A673 (cell line): ENCODE data around the gene RGS16.

ENCODE experiments used
- EZH2 ChIP-seq: fragments of 200-600 bp; sonication (generic); IDR thresholded peaks from 2 replicates; pipeline ENCODE4 v1.6.1; 2017; ENCODE audit warnings: borderline replicate concordance, low read depth, mild to moderate bottlenecking, mixed read lengths, antibody characterized with exemption, low read length; ENCODE audit not compliant: poor library complexity, severe bottlenecking
- TF ChIP-seq, protein P1 (sequence below): fragments of 300-800, 200-600 bp; sonication (generic); conservative IDR thresholded peaks from 2 replicates; pipeline ENCODE4 v1.5.1; 2017; ENCODE audit warnings: low read depth, mild to moderate bottlenecking, antibody characterized with exemption, low read length, moderate library complexity, mixed read lengths

DNA sequence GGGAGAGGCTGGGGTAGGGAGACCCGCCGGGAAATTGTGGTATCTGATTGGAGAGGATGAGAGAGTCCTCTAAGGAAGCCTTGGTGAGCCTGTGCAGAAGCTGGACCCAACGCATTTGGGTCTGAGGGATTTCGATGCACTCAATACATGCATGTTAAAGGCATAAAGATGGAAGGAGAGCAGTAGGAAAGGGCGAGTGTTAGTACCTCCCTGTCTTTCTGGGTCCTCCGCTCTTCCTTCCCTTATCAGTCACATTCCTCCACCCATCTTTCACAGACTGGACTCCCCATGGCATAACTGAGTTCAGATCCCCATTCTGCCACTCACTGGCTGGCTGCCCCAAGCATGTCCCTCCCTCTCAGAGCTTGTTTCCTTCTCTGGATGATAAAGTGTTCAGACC is 7.3 kb downstream of the RGS16 start:
- TF ChIP-seq, protein P1, sequence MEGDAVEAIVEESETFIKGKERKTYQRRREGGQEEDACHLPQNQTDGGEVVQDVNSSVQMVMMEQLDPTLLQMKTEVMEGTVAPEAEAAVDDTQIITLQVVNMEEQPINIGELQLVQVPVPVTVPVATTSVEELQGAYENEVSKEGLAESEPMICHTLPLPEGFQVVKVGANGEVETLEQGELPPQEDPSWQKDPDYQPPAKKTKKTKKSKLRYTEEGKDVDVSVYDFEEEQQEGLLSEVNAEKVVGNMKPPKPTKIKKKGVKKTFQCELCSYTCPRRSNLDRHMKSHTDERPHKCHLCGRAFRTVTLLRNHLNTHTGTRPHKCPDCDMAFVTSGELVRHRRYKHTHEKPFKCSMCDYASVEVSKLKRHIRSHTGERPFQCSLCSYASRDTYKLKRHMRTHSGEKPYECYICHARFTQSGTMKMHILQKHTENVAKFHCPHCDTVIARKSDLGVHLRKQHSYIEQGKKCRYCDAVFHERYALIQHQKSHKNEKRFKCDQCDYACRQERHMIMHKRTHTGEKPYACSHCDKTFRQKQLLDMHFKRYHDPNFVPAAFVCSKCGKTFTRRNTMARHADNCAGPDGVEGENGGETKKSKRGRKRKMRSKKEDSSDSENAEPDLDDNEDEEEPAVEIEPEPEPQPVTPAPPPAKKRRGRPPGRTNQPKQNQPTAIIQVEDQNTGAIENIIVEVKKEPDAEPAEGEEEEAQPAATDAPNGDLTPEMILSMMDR, result no peak
- TF ChIP-seq EZH2, result no peak
